ENCODE measurements around the gene PIP5K1B.

DNA sequence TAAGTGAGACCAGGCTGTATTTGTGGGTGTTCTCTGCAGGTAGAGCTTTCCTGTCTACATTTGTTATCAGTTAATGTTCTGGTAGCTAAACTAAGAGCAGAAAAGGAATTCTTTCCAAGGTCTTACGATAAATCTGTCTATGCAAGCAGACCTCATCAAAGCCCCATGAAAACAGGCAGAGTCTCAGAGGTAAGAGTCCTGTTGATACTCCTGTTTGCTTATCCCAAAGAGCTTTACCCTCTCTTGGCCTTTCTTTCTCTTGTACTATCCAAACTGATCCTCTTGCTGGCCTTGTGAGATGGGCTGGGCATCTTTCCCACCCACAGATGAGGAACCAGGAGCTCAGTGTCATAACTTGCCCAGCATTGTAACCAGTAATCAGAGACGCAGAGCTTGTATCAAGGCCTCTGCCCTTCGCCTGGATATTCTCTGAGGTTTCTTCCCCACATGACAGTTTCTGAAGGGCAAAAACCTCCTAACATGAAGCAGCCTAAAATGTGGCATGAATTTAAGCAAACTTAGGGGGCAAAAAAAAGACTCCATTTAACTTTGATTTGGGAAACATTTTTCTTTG is 275.4 kb downstream of the PIP5K1B start:
- TF ChIP-seq, protein P1, sequence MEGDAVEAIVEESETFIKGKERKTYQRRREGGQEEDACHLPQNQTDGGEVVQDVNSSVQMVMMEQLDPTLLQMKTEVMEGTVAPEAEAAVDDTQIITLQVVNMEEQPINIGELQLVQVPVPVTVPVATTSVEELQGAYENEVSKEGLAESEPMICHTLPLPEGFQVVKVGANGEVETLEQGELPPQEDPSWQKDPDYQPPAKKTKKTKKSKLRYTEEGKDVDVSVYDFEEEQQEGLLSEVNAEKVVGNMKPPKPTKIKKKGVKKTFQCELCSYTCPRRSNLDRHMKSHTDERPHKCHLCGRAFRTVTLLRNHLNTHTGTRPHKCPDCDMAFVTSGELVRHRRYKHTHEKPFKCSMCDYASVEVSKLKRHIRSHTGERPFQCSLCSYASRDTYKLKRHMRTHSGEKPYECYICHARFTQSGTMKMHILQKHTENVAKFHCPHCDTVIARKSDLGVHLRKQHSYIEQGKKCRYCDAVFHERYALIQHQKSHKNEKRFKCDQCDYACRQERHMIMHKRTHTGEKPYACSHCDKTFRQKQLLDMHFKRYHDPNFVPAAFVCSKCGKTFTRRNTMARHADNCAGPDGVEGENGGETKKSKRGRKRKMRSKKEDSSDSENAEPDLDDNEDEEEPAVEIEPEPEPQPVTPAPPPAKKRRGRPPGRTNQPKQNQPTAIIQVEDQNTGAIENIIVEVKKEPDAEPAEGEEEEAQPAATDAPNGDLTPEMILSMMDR (conservative IDR thresholded peaks at IDR 0.05): no peak
- no peak for TF ChIP-seq ZFX (IDR thresholded peaks at IDR 0.05)

Data from C4-2B (cell line).